Measurements from ENCODE around the gene BNIP5.

DNA sequence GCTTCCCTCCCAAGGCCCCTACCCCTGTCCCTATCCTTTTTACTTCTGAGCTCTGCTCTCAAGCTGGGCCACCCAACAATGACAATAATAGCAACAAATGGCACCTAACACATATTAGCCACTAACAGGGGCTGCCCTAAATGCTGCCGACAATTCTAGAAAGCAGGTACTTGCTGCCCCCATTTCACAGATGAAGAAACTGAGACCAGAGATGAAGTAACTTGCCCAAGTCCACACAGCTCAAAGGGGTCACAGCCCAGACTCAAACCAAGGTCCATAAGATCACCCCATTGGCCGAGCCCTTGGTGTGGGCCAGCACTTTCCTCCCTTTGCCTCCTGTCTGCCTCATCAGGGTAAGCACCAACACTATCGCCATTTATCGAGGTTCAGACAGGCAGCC is 12.0 kb downstream of the BNIP5 start:
- TF ChIP-seq, protein P1, sequence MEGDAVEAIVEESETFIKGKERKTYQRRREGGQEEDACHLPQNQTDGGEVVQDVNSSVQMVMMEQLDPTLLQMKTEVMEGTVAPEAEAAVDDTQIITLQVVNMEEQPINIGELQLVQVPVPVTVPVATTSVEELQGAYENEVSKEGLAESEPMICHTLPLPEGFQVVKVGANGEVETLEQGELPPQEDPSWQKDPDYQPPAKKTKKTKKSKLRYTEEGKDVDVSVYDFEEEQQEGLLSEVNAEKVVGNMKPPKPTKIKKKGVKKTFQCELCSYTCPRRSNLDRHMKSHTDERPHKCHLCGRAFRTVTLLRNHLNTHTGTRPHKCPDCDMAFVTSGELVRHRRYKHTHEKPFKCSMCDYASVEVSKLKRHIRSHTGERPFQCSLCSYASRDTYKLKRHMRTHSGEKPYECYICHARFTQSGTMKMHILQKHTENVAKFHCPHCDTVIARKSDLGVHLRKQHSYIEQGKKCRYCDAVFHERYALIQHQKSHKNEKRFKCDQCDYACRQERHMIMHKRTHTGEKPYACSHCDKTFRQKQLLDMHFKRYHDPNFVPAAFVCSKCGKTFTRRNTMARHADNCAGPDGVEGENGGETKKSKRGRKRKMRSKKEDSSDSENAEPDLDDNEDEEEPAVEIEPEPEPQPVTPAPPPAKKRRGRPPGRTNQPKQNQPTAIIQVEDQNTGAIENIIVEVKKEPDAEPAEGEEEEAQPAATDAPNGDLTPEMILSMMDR (IDR thresholded peaks at IDR 0.05): no peak
- TF ChIP-seq POLR2AphosphoS5 (IDR thresholded peaks at IDR 0.05): no peak

Measured in esophagus muscularis mucosa (tissue), 3 donors.